Activated naive CD4-positive, alpha-beta T cell treated with anti-CD3 and anti-CD28 coated beads for 36 hours (primary cell): ENCODE measurements around the gene NOP9. TPM values are rescaled to one million over a fixed set of nuclear protein-coding genes. Genes with fewer than 3 reads are reported as not detected.
"Not testable (repeated sequence)": the region's sequence is repeated elsewhere in the genome, so short reads cannot be mapped to it uniquely, and the experiment has no call there.

Source experiments
- CTCF ChIA-PET: fragments of 350-600 bp; sonication (Branson Sonifier 250); formaldehyde crosslinking; loops from one replicate; lab custom pipeline; 2021; ENCODE audit warnings: antibody characterized with exemption; lab: Charles Lee
- DNase-seq: peaks from one replicate; pipeline ENCODE4 v3.0.0-alpha.2; 2020
- H3K27ac Mint-ChIP-seq: one replicate; pipeline ENCODE4 v1.8.0; 2021; ENCODE audit warnings: mild to moderate bottlenecking, mixed read lengths
- H3K27me3 Mint-ChIP-seq: one replicate; pipeline ENCODE4 v1.8.0; 2021; ENCODE audit warnings: low read depth, mixed read lengths
- H3K36me3 Mint-ChIP-seq: one replicate; pipeline ENCODE4 v1.8.0; 2021; ENCODE audit warnings: low read depth, mixed read lengths
- H3K4me1 Mint-ChIP-seq: one replicate; pipeline ENCODE4 v1.8.0; 2021; ENCODE audit warnings: low read depth, mixed read lengths
- H3K4me3 Mint-ChIP-seq: one replicate; pipeline ENCODE4 v1.8.0; 2021; ENCODE audit warnings: mild to moderate bottlenecking, moderate library complexity, mixed read lengths
- H3K9me3 Mint-ChIP-seq: one replicate; pipeline ENCODE4 v1.8.0; 2021; ENCODE audit warnings: mixed read lengths
- intact Hi-C: fragments of 100-400 bp; cut with micrococcal nuclease; formaldehyde crosslinking; loops from one replicate; pipeline ENCODE4 v1.15.1; 2023
- total RNA-seq, 2 experiments: library from RNA; stranded (reverse); gene quantifications; one replicate each; pipeline ENCODE4 v1.2.3, GENCODE V29; 2021

The NOP9 gene
- total RNA-seq, 2 experiments from 2014 or later, result 24.8 to 26.4 TPM

GRCh38 chr14:24347134-24347533, 47.5 kb downstream of the NOP9 start:
- H3K27me3 Mint-ChIP-seq, result peaks cover 31% of the 10 kb centered on the region
- no peak for DNase-seq
- H3K9me3 Mint-ChIP-seq, result no peaks in the 10 kb centered on the region
- no peak overlapping the region for H3K27ac Mint-ChIP-seq
- H3K36me3 Mint-ChIP-seq, result no peaks in the 10 kb centered on the region
- H3K4me3 Mint-ChIP-seq, result no peak overlapping the region
- intact Hi-C loops, result no loop called here
- H3K4me1 Mint-ChIP-seq, result no peaks in the 10 kb centered on the region
- CTCF ChIA-PET, result interaction anchor here (0.6 to 5.3 kb wide), 5 partner anchors 13 to 261 kb away, joined by 3 to 34 read pairs (median 4); partner anchors contain the start of genes ADCY4, CBLN3 and KHNYN

- Mint-ChIP-seq H3K27me3 (peaks cover 34% of the 10 kb centered on the region), H3K4me3 (no peak overlapping the region)
- intact Hi-C loops, result no loop called here
Observed at GRCh38 chr14:24348186-24348585, 48.5 kb downstream of the NOP9 start.

GRCh38 chr14:24349742-24350141, 50.1 kb downstream of the NOP9 start:
- no peak overlapping the region for H3K4me3 Mint-ChIP-seq
- peaks cover 37% of the 10 kb centered on the region for H3K27me3 Mint-ChIP-seq
- H3K4me1 Mint-ChIP-seq, result peaks cover 8% of the 10 kb centered on the region
- H3K36me3 Mint-ChIP-seq, result no peaks in the 10 kb centered on the region
- H3K9me3 Mint-ChIP-seq, result no peaks in the 10 kb centered on the region
- CTCF ChIA-PET, result interaction anchor here (0.7 to 1.2 kb wide), 2 partner anchors 16 to 19 kb away, joined by 4 to 6 read pairs; no protein-coding TSS in a partner anchor
- intact Hi-C loops, result no loop called here
- no peak overlapping the region for H3K27ac Mint-ChIP-seq
- DNase-seq, result no peak

More at GRCh38 chr14:24348186-24348585, 48.5 kb downstream of the NOP9 start:
- Mint-ChIP-seq H3K4me1 (no peaks in the 10 kb centered on the region), H3K36me3 (no peaks in the 10 kb centered on the region), H3K9me3 (no peaks in the 10 kb centered on the region), H3K27ac (no peak overlapping the region)
- no peak for DNase-seq
- CTCF ChIA-PET, result interaction anchor here (0.6 to 5.3 kb wide), 5 partner anchors 11 to 83 kb away, joined by 5 to 34 read pairs (median 8); partner anchors contain the start of genes ADCY4, CBLN3 and KHNYN

DNA sequence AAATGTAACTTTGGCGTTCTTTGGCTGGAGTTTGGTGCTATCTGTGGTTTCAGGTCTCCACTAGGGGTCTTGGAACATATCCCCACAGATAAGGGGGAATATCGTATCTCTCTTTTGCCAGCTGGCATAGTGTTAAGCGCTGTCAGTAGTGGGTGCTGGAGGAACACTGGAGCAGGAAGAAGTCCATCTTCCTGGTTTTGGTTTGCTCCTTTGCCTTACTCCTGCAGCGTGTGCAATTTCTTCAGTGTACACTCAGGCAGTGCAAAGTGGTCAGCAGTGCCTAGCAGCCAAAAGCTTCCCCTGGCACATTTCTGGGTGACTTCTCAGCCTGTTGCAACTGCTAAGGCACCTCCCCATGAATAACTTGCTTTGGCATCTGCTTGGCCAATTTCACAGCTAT, 51.9 kb downstream of the NOP9 start:
- DNase-seq, result no peak
- Mint-ChIP-seq H3K27me3 (peaks cover 31% of the 10 kb centered on the region), H3K4me1 (peaks cover 8% of the 10 kb centered on the region), H3K4me3 (no peak overlapping the region), H3K27ac (no peak overlapping the region), H3K9me3 (no peaks in the 10 kb centered on the region), H3K36me3 (no peaks in the 10 kb centered on the region)
- intact Hi-C loops, result no loop called here
- CTCF ChIA-PET, result interaction anchor here (0.7 to 1.8 kb wide), 5 partner anchors 18 to 86 kb away, joined by 3 to 11 read pairs (median 5); no protein-coding TSS in a partner anchor

DNA sequence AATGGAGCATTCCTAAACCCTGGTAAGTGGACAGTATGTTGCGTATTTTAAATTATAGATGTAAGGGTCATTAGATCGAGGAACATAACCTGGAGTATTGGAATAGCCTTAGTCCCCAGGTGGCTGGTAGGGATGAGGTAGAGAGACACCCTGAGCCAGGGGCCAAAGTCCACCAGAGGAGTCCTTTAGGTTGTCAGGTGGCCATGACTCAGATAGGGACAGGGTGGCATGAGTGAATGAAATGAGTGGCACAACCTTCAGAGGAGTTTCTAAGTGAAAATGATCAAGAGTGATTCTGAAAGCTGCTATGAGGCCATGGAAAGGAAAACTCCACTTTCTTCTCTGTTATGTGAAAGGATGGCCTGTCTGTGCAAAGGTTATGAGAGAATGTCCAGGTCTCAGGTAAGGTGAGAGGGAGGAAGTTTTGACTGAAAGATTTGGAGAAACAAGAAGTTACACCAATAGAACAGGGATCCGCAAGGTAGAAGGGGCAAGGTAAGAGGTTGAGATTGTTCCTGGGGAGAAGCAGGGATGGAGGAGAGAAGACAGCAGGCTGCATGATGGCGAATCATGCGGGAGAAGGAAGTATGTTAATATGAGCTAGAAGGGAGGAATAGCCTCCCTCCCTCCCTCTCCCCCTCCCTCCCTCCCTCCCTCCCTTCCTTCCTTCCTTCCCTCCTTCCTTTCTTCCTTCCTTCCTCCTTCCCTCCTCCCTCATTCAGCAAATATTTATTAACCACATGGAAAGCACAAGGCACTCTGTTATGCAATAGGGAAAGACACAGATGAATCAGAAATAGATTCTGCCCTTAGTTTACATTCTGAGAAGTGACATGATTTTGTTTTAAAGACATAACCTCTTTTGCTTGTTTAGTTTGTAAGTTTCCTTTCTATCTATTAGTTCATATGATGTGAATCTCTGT, 54.2 kb downstream of the NOP9 start:
- Mint-ChIP-seq H3K9me3 (no peaks in the 10 kb centered on the region), H3K36me3 (no peaks in the 10 kb centered on the region), H3K4me1 (peaks cover 8% of the 10 kb centered on the region), H3K27me3 (peaks cover 31% of the 10 kb centered on the region), H3K4me3 (no peak overlapping the region), H3K27ac (no peak overlapping the region)
- CTCF ChIA-PET, result no interaction called here
- no peak for DNase-seq
- intact Hi-C loops, result no loop called here

DNA sequence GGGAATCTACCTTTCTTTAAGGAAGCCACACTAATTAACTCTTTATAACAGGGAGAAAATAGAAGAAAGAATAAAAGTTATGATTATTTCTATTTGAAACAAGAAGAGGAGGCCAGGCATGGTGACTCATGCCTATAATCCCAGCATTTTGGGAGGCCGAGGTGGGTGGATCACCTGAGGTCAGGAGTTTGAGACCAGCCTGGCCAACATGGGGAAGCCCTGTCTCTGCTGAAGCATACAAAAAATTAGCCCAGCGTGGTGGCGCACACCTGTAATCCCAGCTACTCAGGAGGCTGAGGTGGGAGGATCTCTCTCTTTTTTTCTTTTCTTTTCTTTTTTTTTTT, 54.8 kb downstream of the NOP9 start:
- intact Hi-C loops, H3K4me3 Mint-ChIP-seq, H3K27ac Mint-ChIP-seq, H3K36me3 Mint-ChIP-seq, H3K9me3 Mint-ChIP-seq, DNase-seq, H3K4me1 Mint-ChIP-seq: not testable (repeated sequence)
- CTCF ChIA-PET, result interaction anchor here (0.6 kb wide), 1 partner anchor 81 kb away, joined by 3 read pairs; no protein-coding TSS in a partner anchor
- H3K27me3 Mint-ChIP-seq, result peaks cover 29% of the 10 kb centered on the region

- no peak for DNase-seq
- Mint-ChIP-seq H3K9me3 (no peaks in the 10 kb centered on the region), H3K4me3 (no peak overlapping the region), H3K27ac (no peak overlapping the region), H3K36me3 (no peaks in the 10 kb centered on the region), H3K27me3 (peaks cover 23% of the 10 kb centered on the region), H3K4me1 (peaks cover 8% of the 10 kb centered on the region)
- intact Hi-C loops, result no loop called here
- CTCF ChIA-PET, result interaction anchor here (0.6 kb wide), 1 partner anchor 81 kb away, joined by 3 read pairs; no protein-coding TSS in a partner anchor
Observed at GRCh38 chr14:24355009-24355408, 55.4 kb downstream of the NOP9 start.

- CTCF ChIA-PET, result interaction anchor here (0.6 kb wide), 1 partner anchor 69 kb away, joined by 4 read pairs; no protein-coding TSS in a partner anchor
- intact Hi-C loops, result no loop called here
- Mint-ChIP-seq H3K4me3 (no peak overlapping the region), H3K27me3 (peaks cover 18% of the 10 kb centered on the region), H3K4me1 (peaks cover 8% of the 10 kb centered on the region), H3K9me3 (no peaks in the 10 kb centered on the region), H3K36me3 (no peaks in the 10 kb centered on the region), H3K27ac (no peak overlapping the region)
- DNase-seq, result no peak
Observed at GRCh38 chr14:24356208-24356607, 56.6 kb downstream of the NOP9 start.

Other genes starting within 250 kb of the NOP9 start
- gene CARMIL3, start 247.8 kb upstream of the NOP9 start, total RNA-seq, result under 1 TPM; 0.48 to 0.99 TPM
- not detected for gene CPNE6, start 228.3 kb upstream of the NOP9 start, total RNA-seq
- gene PCK2, start 205.5 kb upstream of the NOP9 start, total RNA-seq, result 100 to 1,000 TPM; 117 TPM
- gene DCAF11, start 185.1 kb upstream of the NOP9 start, total RNA-seq, result 10 to 100 TPM; 79.4 to 84.0 TPM
- gene NRL, start 184.9 kb upstream of the NOP9 start, total RNA-seq, result 1 to 10 TPM; 1.7 to 1.9 TPM
- gene FITM1, start 169.2 kb upstream of the NOP9 start, total RNA-seq, result under 1 TPM; 0.19 to 0.30 TPM
- gene PSME1, start 163.7 kb upstream of the NOP9 start, total RNA-seq, result 100 to 1,000 TPM; 406 to 416 TPM
- 10 to 100 TPM; 38.4 to 38.9 TPM for gene EMC9, start 158.3 kb upstream of the NOP9 start, total RNA-seq
- 100 to 1,000 TPM; 392 to 404 TPM for gene PSME2, start 153.2 kb upstream of the NOP9 start, total RNA-seq
- 10 to 100 TPM; 51.1 to 53.8 TPM for gene RNF31, start 152.4 kb upstream of the NOP9 start, total RNA-seq
- 100 to 1,000 TPM; 202 to 212 TPM for gene IRF9, start 138.6 kb upstream of the NOP9 start, total RNA-seq
- 10 to 100 TPM; 19.3 to 22.3 TPM for gene REC8, start 127.8 kb upstream of the NOP9 start, total RNA-seq
- 10 to 100 TPM; 64.2 to 74.5 TPM for gene IPO4, start 111.0 kb upstream of the NOP9 start, total RNA-seq
- 10 to 100 TPM; 14.7 to 15.1 TPM for gene TM9SF1, start 104.4 kb upstream of the NOP9 start, total RNA-seq
- gene TSSK4, start 94.2 kb upstream of the NOP9 start, total RNA-seq, result not detected
- 10 to 100 TPM; 65.2 to 66.5 TPM for gene CHMP4A, start 86.4 kb upstream of the NOP9 start, total RNA-seq
- 10 to 100 TPM; 10.2 to 13.6 TPM for gene MDP1, start 83.8 kb upstream of the NOP9 start, total RNA-seq
- gene NEDD8, start 67.5 kb upstream of the NOP9 start, total RNA-seq, result 100 to 1,000 TPM; 172 to 196 TPM
- 10 to 100 TPM; 60.5 to 63.7 TPM for gene GMPR2, start 66.9 kb upstream of the NOP9 start, total RNA-seq
- 100 to 1,000 TPM; 117 to 128 TPM for gene TINF2, start 57.2 kb upstream of the NOP9 start, total RNA-seq
- gene TGM1, start 36.7 kb upstream of the NOP9 start, total RNA-seq, result 10 to 100 TPM; 13.5 to 13.8 TPM
- gene RABGGTA, start 28.3 kb upstream of the NOP9 start, total RNA-seq, result 10 to 100 TPM; 74.9 to 76.2 TPM
- 10 to 100 TPM; 11.8 to 13.8 TPM for gene DHRS1, start 70 bp upstream of the NOP9 start, total RNA-seq
- gene CIDEB, start 8.1 kb downstream of the NOP9 start, total RNA-seq, result 10 to 100 TPM; 10.9 to 15.1 TPM
- gene LTB4R2, start 10.3 kb downstream of the NOP9 start, total RNA-seq, result 10 to 100 TPM; 12.2 to 12.8 TPM
- 10 to 100 TPM; 10.6 to 11.4 TPM for gene LTB4R, start 11.7 kb downstream of the NOP9 start, total RNA-seq
- 1 to 10 TPM; 1.6 to 2.4 TPM for gene ADCY4, start 35.2 kb downstream of the NOP9 start, total RNA-seq
- 1 to 10 TPM; 5.9 to 7.6 TPM for gene RIPK3, start 40.1 kb downstream of the NOP9 start, total RNA-seq
- under 1 TPM in 1 of 2 experiments, not detected in 1; 0.15 TPM for gene NFATC4, start 68.3 kb downstream of the NOP9 start, total RNA-seq
- gene NYNRIN, start 99.2 kb downstream of the NOP9 start, total RNA-seq, result under 1 TPM in 1 of 2 experiments, not detected in 1; 0.02 TPM
- gene CBLN3, start 129.8 kb downstream of the NOP9 start, total RNA-seq, result 1 to 10 TPM; 7.7 to 8.6 TPM
- gene KHNYN, start 130.1 kb downstream of the NOP9 start, total RNA-seq, result 10 to 100 TPM; 59.8 to 62.5 TPM
- gene SDR39U1, start 142.9 kb downstream of the NOP9 start, total RNA-seq, result 10 to 100 TPM; 70.5 to 72.4 TPM
- 1 to 10 TPM; 1.2 to 2.1 TPM for gene CMA1, start 208.4 kb downstream of the NOP9 start, total RNA-seq